Sigmoid colon (tissue), 7 donors: ENCODE measurements around the gene PLD2. TPM values are rescaled to one million over a fixed set of nuclear protein-coding genes. Genes with fewer than 3 reads are reported as not detected.
A peak's percentile ranks its signal among the peaks of the same experiment; 100 is the strongest.
"Not testable (repeated sequence)": the region's sequence is repeated elsewhere in the genome, so short reads cannot be mapped to it uniquely, and the experiment has no call there.

Experiments used
- DNase-seq: peaks from one replicate; pipeline ENCODE4 v3.0.0-alpha.2; 2019
- H3K27ac ChIP-seq, 4 donors: fragments of 200-600 bp; sonication (generic); one replicate each; pipeline ENCODE4 v1.5.1; 2016 to 2019; ENCODE audit warnings: mild to moderate bottlenecking in 1 of 4
- H3K27me3 ChIP-seq, 3 donors: fragments of 200-600 bp; sonication (generic); one replicate each; pipeline ENCODE4 v1.5.1; 2019; ENCODE audit warnings: mild to moderate bottlenecking in 1 of 3
- H3K36me3 ChIP-seq, 4 donors: fragments of 200-600 bp; sonication (generic); one replicate each; pipeline ENCODE4 v1.5.1; 2016 to 2019
- H3K4me1 ChIP-seq, 4 donors: fragments of 200-600 bp; sonication (generic); one replicate each; pipeline ENCODE4 v1.5.1; 2017 to 2019
- H3K4me3 ChIP-seq, 4 donors: fragments of 200-600 bp; sonication (generic); one replicate each; pipeline ENCODE4 v1.5.1; 2017 to 2019; ENCODE audit warnings: mild to moderate bottlenecking in 2 of 4, moderate library complexity in 1 of 4
- H3K9me3 ChIP-seq, 4 donors: fragments of 200-600 bp in 3 of 4; sonication (generic) in 3 of 4; one replicate each; pipeline versions ENCODE4 v1.5.1 to v1.6.1; 2013 to 2019
- EP300 ChIP-seq, 4 donors: sonication (generic); formaldehyde crosslinking; IDR thresholded peaks; one replicate each; pipeline ENCODE4 v1.6.1; 2017; ENCODE audit warnings: antibody characterized with exemption in 4 of 4
- POLR2A ChIP-seq, 2 donors: fragments of 450-650 bp; IDR thresholded peaks; one replicate each; pipeline ENCODE4 v1.6.1; 2016; ENCODE audit warnings: antibody characterized with exemption in 2 of 2, mild to moderate bottlenecking in 2 of 2, moderate library complexity in 2 of 2
- POLR2AphosphoS5 ChIP-seq, 4 donors: sonication (generic); formaldehyde crosslinking; IDR thresholded peaks; one replicate each; pipeline ENCODE4 v1.6.1; 2017; ENCODE audit warnings: antibody characterized with exemption in 4 of 4
- WGBS, 2 donors: extraction: QIAGEN DNeasy Blood & Tissue Kit; methylation state at CpG; one replicate each; pipeline ENCODE4 v1.1.7; 2013; 5-methylcytosine and 5-hydroxymethylcytosine counted together
- intact Hi-C: fragments of 100-400 bp; cut with DNase I; formaldehyde crosslinking; loops from one replicate; pipeline ENCODE4 v1.15.1; 2023
- polyA plus RNA-seq, 3 donors: library from polyadenylated mRNA; stranded (reverse); fragments of 200-250 nt; gene quantifications; one replicate each; pipeline ENCODE4 v1.2.3, GENCODE V29; 2013
- total RNA-seq, 4 donors: library from RNA; depleted of rRNA; stranded (reverse); fragments of >200 nt; gene quantifications; one replicate each; pipeline ENCODE4 v1.1.0, GENCODE V29; 2016
- TF ChIP-seq, protein P1 (sequence below), 4 experiments: fragments of 450-650 bp in 3 of 4; fragments of 200-600 bp in 1 of 4; IDR thresholded peaks; one replicate each; pipeline ENCODE4 v1.5.1; 2016 to 2019; ENCODE audit warnings: antibody characterized with exemption in 4 of 4, mild to moderate bottlenecking in 3 of 4, moderate library complexity in 2 of 4
- donor health status: healthy with polysubstance abuse.
- donor health status: Bipolar disorder and iron deficiency.
- donor health status: healthy.

Gene PLD2
- total and polyA plus RNA-seq, 7 donors = 6.0 to 20.5 (median 12.1) TPM

DNA sequence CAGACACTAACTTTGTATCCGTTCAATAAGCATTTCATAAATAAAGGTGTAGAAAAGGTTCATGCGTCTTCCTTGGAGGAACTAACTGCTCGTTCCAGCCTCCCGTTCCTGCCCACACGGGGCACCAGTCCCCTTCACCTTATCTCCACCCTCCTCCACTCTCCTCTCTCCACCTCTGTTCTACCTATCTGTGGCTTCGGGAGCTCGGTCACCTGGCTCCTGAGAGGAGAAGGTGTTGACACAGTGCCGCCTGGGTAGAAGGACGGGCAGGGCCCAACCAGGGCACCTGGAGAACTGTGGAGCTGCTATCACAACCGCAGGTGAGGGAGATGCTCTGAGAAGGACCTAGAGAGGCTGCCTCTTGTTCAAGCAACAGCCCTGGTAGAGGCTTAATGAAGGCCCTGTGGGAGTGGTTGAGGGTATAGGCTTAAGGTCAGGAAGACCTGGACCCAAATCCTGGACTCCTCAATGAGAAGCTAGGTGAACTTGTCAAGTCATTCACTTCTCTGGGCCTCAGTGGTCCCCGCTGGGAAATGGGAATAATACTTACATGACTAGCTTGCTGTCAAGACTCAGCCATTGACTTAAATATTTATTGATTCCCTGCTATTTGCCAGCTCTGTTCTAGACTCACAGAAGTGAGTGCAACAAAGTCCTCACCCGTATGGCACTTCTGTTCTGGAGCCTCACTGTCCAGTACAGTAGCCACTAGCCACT, 16.6 kb downstream of the PLD2 start:
- no peaks in the 10 kb centered on the region for H3K9me3 ChIP-seq
- no peaks in the 10 kb centered on the region for H3K27me3 ChIP-seq
- intact Hi-C loops = no loop called here
- H3K36me3 ChIP-seq = peaks cover 0 to 44% (median 2%) of the 10 kb centered on the region in 4 donors
- no peak overlapping the region for H3K27ac ChIP-seq
- H3K4me1 ChIP-seq = no peaks in the 10 kb centered on the region
- WGBS, 2 donors = 52 to 72% methylated on average over 12 of the region's 12 CpGs
- H3K4me3 ChIP-seq = no peak overlapping the region
- TF ChIP-seq POLR2AphosphoS5 (IDR thresholded peaks at IDR 0.05) = no peak
- TF ChIP-seq, protein P1, sequence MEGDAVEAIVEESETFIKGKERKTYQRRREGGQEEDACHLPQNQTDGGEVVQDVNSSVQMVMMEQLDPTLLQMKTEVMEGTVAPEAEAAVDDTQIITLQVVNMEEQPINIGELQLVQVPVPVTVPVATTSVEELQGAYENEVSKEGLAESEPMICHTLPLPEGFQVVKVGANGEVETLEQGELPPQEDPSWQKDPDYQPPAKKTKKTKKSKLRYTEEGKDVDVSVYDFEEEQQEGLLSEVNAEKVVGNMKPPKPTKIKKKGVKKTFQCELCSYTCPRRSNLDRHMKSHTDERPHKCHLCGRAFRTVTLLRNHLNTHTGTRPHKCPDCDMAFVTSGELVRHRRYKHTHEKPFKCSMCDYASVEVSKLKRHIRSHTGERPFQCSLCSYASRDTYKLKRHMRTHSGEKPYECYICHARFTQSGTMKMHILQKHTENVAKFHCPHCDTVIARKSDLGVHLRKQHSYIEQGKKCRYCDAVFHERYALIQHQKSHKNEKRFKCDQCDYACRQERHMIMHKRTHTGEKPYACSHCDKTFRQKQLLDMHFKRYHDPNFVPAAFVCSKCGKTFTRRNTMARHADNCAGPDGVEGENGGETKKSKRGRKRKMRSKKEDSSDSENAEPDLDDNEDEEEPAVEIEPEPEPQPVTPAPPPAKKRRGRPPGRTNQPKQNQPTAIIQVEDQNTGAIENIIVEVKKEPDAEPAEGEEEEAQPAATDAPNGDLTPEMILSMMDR (IDR thresholded peaks at IDR 0.05) = no peak
- no peak for TF ChIP-seq POLR2A (IDR thresholded peaks at IDR 0.05)
- TF ChIP-seq EP300 (IDR thresholded peaks at IDR 0.05) = no peak
- DNase-seq = no peak

DNA sequence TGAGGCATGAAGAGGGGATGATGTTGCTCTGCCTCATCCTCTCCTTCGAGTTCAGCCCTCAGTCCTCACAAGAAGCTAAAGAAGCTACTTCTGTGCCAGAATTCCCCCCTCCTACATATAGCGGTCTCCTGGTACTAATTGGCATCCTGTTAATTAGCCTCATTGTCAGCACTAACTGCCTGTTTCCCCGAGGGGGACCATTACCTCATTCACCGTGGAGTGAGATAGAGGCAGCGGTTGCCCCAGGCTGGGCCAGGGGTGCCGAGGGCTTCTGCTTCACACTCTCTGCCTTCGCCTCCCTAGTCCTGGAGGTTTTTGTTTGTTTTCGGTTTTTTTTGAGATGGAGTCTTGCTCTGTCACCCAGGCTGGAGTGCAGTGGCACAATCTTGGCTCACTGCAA, 20.4 kb downstream of the PLD2 start:
- peaks cover 0 to 14% (median 0%) of the 10 kb centered on the region in 4 donors for H3K36me3 ChIP-seq
- H3K4me3 ChIP-seq = no peak overlapping the region
- H3K4me1 ChIP-seq = no peaks in the 10 kb centered on the region
- intact Hi-C loops = no loop called here
- H3K27ac ChIP-seq = no peak overlapping the region
- no peak for DNase-seq
- no peaks in the 10 kb centered on the region for H3K9me3 ChIP-seq
- WGBS, 2 donors = 75 to 83% methylated on average over 8 of the region's 8 CpGs
- TF ChIP-seq EP300 (IDR thresholded peaks at IDR 0.05) (no peak), POLR2AphosphoS5 (IDR thresholded peaks at IDR 0.05) (no peak), POLR2A (IDR thresholded peaks at IDR 0.05) (no peak)
- TF ChIP-seq, protein P1 (IDR thresholded peaks at IDR 0.05) = no peak
- no peaks in the 10 kb centered on the region for H3K27me3 ChIP-seq

DNA sequence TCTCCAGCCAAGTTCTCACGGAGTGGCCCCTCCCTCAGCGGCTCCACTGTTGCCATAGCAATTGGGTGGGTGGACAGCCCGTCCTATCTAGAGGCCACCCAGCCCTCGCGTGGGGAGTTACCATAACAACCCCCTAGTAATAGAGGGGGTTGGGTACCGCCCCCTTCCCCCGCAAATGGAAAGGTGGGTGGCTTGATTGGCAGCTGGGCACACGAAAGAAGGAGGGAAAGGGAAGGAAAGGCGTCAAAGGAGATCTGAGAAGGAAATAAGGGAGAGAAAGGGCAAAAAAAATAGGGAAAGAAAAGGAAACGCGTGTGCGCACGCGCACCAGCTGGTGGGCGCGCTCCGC, 25.9 kb downstream of the PLD2 start:
- not testable (repeated sequence) for H3K27me3 ChIP-seq, H3K9me3 ChIP-seq, DNase-seq, H3K36me3 ChIP-seq
- H3K4me3 ChIP-seq = peak overlapping the region; percentile 75 to 99 (median 84)
- H3K4me1 ChIP-seq = peaks cover 0 to 32% (median 18%) of the 10 kb centered on the region in 4 donors
- H3K27ac ChIP-seq = peak overlapping the region; percentile 85 to 94 (median 88)
- intact Hi-C loops = loop anchor here (2.0 to 5.0 kb wide), 3 partner anchors 36 to 121 kb away; partner anchors contain the start of genes ARRB2 and PSMB6
- WGBS, 2 donors = 0% methylated on average over 12 of the region's 17 CpGs

DNA sequence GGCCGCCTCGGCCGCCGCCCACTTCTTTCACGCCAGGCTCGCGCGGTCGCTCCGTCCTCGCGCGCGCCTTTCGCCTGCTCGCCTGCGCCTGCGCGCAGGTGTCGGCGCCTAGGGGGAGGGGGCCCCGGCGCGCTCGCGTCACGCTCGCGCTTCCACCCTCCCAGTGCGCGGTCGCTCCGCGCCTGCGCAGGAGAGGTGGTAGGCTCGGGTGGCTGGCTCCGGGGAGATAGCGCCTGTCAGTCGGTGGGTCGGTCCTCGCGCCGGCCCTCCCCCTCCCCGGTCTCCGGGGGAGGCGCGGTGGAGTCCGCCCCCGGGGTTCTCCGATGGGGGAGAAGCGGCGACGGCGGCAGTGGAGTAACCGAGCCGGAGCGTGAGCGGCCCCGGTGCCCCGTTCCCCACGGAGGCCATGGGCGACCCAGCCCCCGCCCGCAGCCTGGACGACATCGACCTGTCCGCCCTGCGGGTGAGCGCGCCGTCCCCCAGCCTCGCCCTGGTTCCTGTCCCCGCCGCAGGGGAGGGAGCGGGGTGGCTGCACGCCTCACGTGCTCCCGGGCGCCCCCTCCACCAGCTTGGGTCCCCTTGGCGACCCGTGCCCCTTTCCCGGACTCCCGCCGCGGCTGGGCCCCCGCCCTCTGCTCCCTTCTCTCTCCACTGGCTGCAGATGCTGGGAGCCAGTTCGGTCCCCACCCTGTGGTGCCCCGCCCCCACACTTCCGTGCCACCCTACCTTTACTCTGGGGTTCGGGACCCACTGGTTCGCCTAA, 26.4 kb downstream of the PLD2 start, which contains the start of gene MINK1:
Gene MINK1, plus strand, starts transcription at position 163 of the 763 bp plus-strand sequence. Its CDS starts 244 bp downstream, at position 407.
- Histone ChIP-seq H3K27ac (peak within 1 kb of the TSS; percentile 85 to 94 (median 88)), H3K4me3 (peak within 1 kb of the TSS; percentile 75 to 99 (median 84)), H3K9me3 (no peaks in the 10 kb centered on the region), H3K36me3 (no peaks in the 10 kb centered on the region), H3K27me3 (no peaks in the 10 kb centered on the region), H3K4me1 (peaks cover 0 to 34% (median 18%) of the 10 kb centered on the region in 4 donors)
- DNase-seq = peak; percentile 94
- intact Hi-C loops = loop anchor here (2.0 to 5.0 kb wide), 3 partner anchors 36 to 121 kb away; partner anchors contain the start of genes ARRB2 and PSMB6
- peak; percentile 85 to 90 (median 90) for TF ChIP-seq POLR2AphosphoS5 (IDR thresholded peaks at IDR 0.05)
- peak; percentile 65 to 73 for TF ChIP-seq POLR2A (IDR thresholded peaks at IDR 0.05)
- no peak for TF ChIP-seq EP300 (IDR thresholded peaks at IDR 0.05)
- WGBS, 2 donors = 0% methylated on average over 91 of the region's 91 CpGs

DNA sequence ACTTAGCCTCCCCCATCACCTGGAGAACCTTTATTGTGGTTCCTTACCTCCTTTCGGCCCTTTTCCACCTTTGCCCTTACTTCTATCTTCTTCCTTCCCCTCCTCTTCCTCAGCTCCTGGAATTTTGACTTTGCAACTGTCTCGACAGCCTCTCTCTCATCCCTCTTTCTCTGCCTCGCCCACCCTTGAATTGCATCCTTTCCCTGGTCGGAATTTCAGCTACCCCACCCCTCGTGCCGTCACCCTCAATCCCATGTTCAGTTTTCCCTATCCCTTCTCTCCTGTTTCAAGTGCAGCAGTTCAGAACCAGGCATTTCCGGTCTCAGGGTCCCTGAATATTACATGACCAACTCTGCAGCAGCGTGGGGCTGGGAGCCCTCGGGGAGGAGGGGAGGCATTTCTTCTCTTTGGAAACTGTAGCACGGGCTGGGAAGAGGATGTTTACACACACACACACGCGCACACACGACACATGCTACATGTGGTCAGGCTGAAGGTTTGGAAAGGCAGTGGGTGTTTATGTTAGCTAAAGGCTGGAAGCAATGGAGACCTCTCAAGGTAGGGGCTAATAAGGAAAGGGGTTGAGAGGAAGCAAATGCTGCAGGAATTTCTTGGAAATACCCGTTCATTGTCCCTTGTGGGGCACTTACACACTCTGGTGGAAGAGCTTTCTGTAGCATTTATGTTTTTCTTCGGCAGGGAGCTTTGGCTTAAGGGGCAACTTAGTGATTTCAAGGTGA, 27.2 kb downstream of the PLD2 start:
- no peaks in the 10 kb centered on the region for H3K36me3 ChIP-seq
- intact Hi-C loops = loop anchor here (2.0 to 5.0 kb wide), 4 partner anchors 25 to 122 kb away; partner anchors contain the start of genes ARRB2 and PSMB6
- H3K9me3 ChIP-seq = no peaks in the 10 kb centered on the region
- no peak for TF ChIP-seq EP300 (IDR thresholded peaks at IDR 0.05)
- TF ChIP-seq POLR2AphosphoS5 (IDR thresholded peaks at IDR 0.05) = no peak
- H3K4me1 ChIP-seq = peaks cover 0 to 34% (median 18%) of the 10 kb centered on the region in 4 donors
- 2 to 10% methylated on average over 15 of the region's 15 CpGs for WGBS, 2 donors
- peak; percentile 68 for DNase-seq
- no peaks in the 10 kb centered on the region for H3K27me3 ChIP-seq
- H3K27ac ChIP-seq = peak overlapping the region; percentile 85 to 94 (median 88)
- H3K4me3 ChIP-seq = peak overlapping the region; percentile 75 to 99 (median 84)
